ENCODE results near the gene SLC8B1. TPM values are rescaled to one million over a fixed set of nuclear protein-coding genes. Genes with fewer than 3 reads are reported as not detected.

Gene SLC8B1
- total and polyA plus RNA-seq, 9 donors: 36.9 to 117 (median 76.2) TPM

- H3K27ac ChIP-seq: no peak overlapping the region
- H3K4me3 ChIP-seq: no peak overlapping the region
- peaks cover 1% of the 10 kb centered on the region for H3K4me1 ChIP-seq (ENCODE audit: insufficient read depth)
- intact Hi-C loops (cut with DNase I): no loop called here
- DNase-seq: no peak
- WGBS, 3 donors: 94 to 97% (median 97%) methylated on average over 5 of the region's 5 CpGs
- no peaks in the 10 kb centered on the region for H3K27me3 ChIP-seq
- TF ChIP-seq EP300 (IDR thresholded peaks at IDR 0.05) (no peak), POLR2A (IDR thresholded peaks at IDR 0.05) (no peak)
- TF ChIP-seq, protein P1, sequence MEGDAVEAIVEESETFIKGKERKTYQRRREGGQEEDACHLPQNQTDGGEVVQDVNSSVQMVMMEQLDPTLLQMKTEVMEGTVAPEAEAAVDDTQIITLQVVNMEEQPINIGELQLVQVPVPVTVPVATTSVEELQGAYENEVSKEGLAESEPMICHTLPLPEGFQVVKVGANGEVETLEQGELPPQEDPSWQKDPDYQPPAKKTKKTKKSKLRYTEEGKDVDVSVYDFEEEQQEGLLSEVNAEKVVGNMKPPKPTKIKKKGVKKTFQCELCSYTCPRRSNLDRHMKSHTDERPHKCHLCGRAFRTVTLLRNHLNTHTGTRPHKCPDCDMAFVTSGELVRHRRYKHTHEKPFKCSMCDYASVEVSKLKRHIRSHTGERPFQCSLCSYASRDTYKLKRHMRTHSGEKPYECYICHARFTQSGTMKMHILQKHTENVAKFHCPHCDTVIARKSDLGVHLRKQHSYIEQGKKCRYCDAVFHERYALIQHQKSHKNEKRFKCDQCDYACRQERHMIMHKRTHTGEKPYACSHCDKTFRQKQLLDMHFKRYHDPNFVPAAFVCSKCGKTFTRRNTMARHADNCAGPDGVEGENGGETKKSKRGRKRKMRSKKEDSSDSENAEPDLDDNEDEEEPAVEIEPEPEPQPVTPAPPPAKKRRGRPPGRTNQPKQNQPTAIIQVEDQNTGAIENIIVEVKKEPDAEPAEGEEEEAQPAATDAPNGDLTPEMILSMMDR (IDR thresholded peaks at IDR 0.05): no peak
- H3K9me3 ChIP-seq: no peaks in the 10 kb centered on the region
- no peaks in the 10 kb centered on the region for H3K36me3 ChIP-seq
These were observed 44.4 kb downstream of the SLC8B1 start for GRCh38 chr12:113290506-113290905.

DNA sequence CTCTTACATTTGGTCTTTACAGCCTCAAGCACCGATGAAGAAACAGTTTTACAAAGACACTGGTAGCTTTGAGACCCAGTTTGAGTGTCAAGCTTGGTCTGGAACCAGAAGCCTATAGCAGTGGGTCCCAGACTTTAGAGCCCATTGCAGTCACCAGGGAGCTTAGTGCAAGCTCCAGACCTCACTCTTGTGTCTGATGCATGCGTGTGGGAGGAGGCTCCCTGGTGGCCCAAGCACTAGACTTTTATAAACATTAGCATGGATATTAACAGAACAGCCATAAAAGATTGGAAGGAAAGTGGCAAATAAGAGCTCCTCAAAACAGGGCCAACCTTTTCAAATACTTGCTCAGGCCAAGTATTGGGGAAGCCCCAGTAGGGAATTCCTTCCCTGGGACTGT, 45.5 kb downstream of the SLC8B1 start:
- TF ChIP-seq EP300 (IDR thresholded peaks at IDR 0.05) (no peak), POLR2A (IDR thresholded peaks at IDR 0.05) (no peak)
- TF ChIP-seq, protein P1 (IDR thresholded peaks at IDR 0.05): no peak
- Histone ChIP-seq H3K4me3 (no peak overlapping the region), H3K36me3 (no peaks in the 10 kb centered on the region), H3K27me3 (no peaks in the 10 kb centered on the region), H3K4me1 (ENCODE audit: insufficient read depth) (no peaks in the 10 kb centered on the region), H3K9me3 (no peaks in the 10 kb centered on the region), H3K27ac (no peak overlapping the region)
- intact Hi-C loops (cut with DNase I): no loop called here
- WGBS, 3 donors: 45 to 78% (median 64%) methylated on average over 2 of the region's 2 CpGs
- no peak for DNase-seq

- WGBS, 3 donors: 92 to 94% (median 94%) methylated on average over 19 of the region's 19 CpGs
- H3K27ac ChIP-seq: no peak overlapping the region
- no peaks in the 10 kb centered on the region for H3K36me3 ChIP-seq
- H3K4me1 ChIP-seq (ENCODE audit: insufficient read depth): no peaks in the 10 kb centered on the region
- DNase-seq: no peak
- TF ChIP-seq EP300 (IDR thresholded peaks at IDR 0.05) (no peak), POLR2A (IDR thresholded peaks at IDR 0.05) (no peak)
- TF ChIP-seq, protein P1 (IDR thresholded peaks at IDR 0.05): no peak
- intact Hi-C loops (cut with DNase I): no loop called here
- no peak overlapping the region for H3K4me3 ChIP-seq
- no peaks in the 10 kb centered on the region for H3K9me3 ChIP-seq
- no peaks in the 10 kb centered on the region for H3K27me3 ChIP-seq
These were observed 47.0 kb downstream of the SLC8B1 start for GRCh38 chr12:113287899-113288282.

GRCh38 chr12:113287146-113287898, 47.6 kb downstream of the SLC8B1 start:
- Histone ChIP-seq H3K4me1 (ENCODE audit: insufficient read depth) (no peaks in the 10 kb centered on the region), H3K4me3 (no peak overlapping the region), H3K36me3 (no peaks in the 10 kb centered on the region), H3K9me3 (no peaks in the 10 kb centered on the region), H3K27me3 (no peaks in the 10 kb centered on the region), H3K27ac (no peak overlapping the region)
- 93 to 94% (median 94%) methylated on average over 21 of the region's 21 CpGs for WGBS, 3 donors
- no peak for TF ChIP-seq EP300 (IDR thresholded peaks at IDR 0.05)
- TF ChIP-seq, protein P1 (IDR thresholded peaks at IDR 0.05): no peak
- no peak for TF ChIP-seq POLR2A (IDR thresholded peaks at IDR 0.05)
- no peak for DNase-seq
- intact Hi-C loops (cut with DNase I): no loop called here
